HepG2 (cell line): ENCODE results near the gene IFT27.

Experiments
- ATF7-NPFF ChIP-seq: sonication (generic); formaldehyde crosslinking; IDR thresholded peaks from 2 replicates; pipeline ENCODE4 v1.8.1; 2023; ENCODE audit warnings: mild to moderate bottlenecking, low read depth, missing genetic modification reagents, moderate library complexity
- EP300 ChIP-seq, 3 experiments: sonication (generic) in 1 of 3; formaldehyde crosslinking in 1 of 3; IDR thresholded peaks; 2 replicates each; pipeline versions ENCODE4 v1.5.1 to v1.6.1; 2011 to 2020; ENCODE audit warnings: low read depth in 2 of 3, low read length in 2 of 3, borderline replicate concordance in 1 of 3, improper control_type of control experiment in 1 of 3, mild to moderate bottlenecking in 1 of 3, missing genetic modification reagents in 1 of 3, moderate library complexity in 1 of 3
- HNF4G ChIP-seq, 2 experiments: sonication (generic) in 1 of 2; formaldehyde crosslinking in 1 of 2; IDR thresholded peaks; 2 replicates each; pipeline versions ENCODE4 v1.4.0 to v1.6.1; 2011 to 2020; ENCODE audit warnings: borderline replicate concordance in 2 of 2, low read depth in 2 of 2, mild to moderate bottlenecking in 2 of 2, low read length in 1 of 2, missing genetic modification reagents in 1 of 2, moderate library complexity in 1 of 2
- PAWR ChIP-seq: sonication (generic); formaldehyde crosslinking; IDR thresholded peaks from 2 replicates; pipeline ENCODE4 v1.4.0; 2020; ENCODE audit warnings: missing genetic modification reagents, mild to moderate bottlenecking, borderline replicate concordance
- ZC3H13 ChIP-seq: sonication (generic); formaldehyde crosslinking; IDR thresholded peaks from 2 replicates; pipeline ENCODE4 v1.8.1; 2023; ENCODE audit warnings: mild to moderate bottlenecking, missing genetic modification reagents, moderate library complexity
- ZSCAN29 ChIP-seq: sonication (generic); formaldehyde crosslinking; conservative IDR thresholded peaks from 2 replicates; pipeline ENCODE4 v1.4.0; 2020; ENCODE audit warnings: mild to moderate bottlenecking, missing genetic modification reagents
- TF ChIP-seq, protein P1 (sequence below): sonication (generic); formaldehyde crosslinking; conservative IDR thresholded peaks from 2 replicates; pipeline ENCODE4 v1.4.0; 2020; ENCODE audit warnings: missing genetic modification reagents
- TF ChIP-seq, protein P2 (sequence below): sonication (generic); formaldehyde crosslinking; IDR thresholded peaks from 2 replicates; pipeline ENCODE4 v1.5.0; 2020; ENCODE audit warnings: mild to moderate bottlenecking, missing genetic modification reagents, moderate library complexity
- TF ChIP-seq, protein P3 (sequence below), 2 experiments: sonication (generic) in 1 of 2; formaldehyde crosslinking in 1 of 2; IDR thresholded peaks; 2 replicates each; pipeline versions ENCODE4 v1.5.1 to v1.6.1; 2011 to 2020; ENCODE audit warnings: borderline replicate concordance in 1 of 2, low read depth in 1 of 2, low read length in 1 of 2, mild to moderate bottlenecking in 1 of 2, missing genetic modification reagents in 1 of 2, moderate library complexity in 1 of 2

DNA sequence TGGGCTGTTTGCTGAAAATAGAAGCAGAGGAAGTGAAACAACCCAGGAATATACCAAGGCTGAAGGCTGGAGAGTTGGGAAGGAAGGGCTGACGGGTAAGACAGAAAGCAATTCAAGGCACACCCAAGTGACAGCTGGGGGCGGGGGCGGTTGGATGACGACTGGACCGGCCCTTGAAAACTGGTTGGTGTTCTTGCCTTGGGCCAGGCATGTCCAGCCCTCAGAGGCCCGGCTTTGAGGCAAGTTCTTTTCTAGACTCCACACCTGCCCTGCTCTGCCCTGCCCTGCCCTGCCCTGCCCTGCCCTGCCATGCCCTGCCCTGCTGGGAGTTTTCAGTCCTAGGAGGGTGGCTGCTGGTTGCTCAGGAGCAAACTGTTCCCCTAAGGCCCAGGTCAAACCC is 38.1 kb downstream of the IFT27 start:
- TF ChIP-seq HNF4G (IDR thresholded peaks at IDR 0.05; ENCODE audit: borderline replicate concordance, low read depth, low read length), result no peak
- no peak for TF ChIP-seq HNF4G (CRISPR knock-in tag; IDR thresholded peaks at IDR 0.05; ENCODE audit: borderline replicate concordance, low read depth)
- TF ChIP-seq, protein P1, sequence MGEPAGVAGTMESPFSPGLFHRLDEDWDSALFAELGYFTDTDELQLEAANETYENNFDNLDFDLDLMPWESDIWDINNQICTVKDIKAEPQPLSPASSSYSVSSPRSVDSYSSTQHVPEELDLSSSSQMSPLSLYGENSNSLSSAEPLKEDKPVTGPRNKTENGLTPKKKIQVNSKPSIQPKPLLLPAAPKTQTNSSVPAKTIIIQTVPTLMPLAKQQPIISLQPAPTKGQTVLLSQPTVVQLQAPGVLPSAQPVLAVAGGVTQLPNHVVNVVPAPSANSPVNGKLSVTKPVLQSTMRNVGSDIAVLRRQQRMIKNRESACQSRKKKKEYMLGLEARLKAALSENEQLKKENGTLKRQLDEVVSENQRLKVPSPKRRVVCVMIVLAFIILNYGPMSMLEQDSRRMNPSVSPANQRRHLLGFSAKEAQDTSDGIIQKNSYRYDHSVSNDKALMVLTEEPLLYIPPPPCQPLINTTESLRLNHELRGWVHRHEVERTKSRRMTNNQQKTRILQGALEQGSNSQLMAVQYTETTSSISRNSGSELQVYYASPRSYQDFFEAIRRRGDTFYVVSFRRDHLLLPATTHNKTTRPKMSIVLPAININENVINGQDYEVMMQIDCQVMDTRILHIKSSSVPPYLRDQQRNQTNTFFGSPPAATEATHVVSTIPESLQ, result no peak
- no peak for TF ChIP-seq ZSCAN29 (CRISPR knock-in tag)
- TF ChIP-seq, protein P2, sequence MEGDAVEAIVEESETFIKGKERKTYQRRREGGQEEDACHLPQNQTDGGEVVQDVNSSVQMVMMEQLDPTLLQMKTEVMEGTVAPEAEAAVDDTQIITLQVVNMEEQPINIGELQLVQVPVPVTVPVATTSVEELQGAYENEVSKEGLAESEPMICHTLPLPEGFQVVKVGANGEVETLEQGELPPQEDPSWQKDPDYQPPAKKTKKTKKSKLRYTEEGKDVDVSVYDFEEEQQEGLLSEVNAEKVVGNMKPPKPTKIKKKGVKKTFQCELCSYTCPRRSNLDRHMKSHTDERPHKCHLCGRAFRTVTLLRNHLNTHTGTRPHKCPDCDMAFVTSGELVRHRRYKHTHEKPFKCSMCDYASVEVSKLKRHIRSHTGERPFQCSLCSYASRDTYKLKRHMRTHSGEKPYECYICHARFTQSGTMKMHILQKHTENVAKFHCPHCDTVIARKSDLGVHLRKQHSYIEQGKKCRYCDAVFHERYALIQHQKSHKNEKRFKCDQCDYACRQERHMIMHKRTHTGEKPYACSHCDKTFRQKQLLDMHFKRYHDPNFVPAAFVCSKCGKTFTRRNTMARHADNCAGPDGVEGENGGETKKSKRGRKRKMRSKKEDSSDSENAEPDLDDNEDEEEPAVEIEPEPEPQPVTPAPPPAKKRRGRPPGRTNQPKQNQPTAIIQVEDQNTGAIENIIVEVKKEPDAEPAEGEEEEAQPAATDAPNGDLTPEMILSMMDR, result no peak
- TF ChIP-seq, protein P3, sequence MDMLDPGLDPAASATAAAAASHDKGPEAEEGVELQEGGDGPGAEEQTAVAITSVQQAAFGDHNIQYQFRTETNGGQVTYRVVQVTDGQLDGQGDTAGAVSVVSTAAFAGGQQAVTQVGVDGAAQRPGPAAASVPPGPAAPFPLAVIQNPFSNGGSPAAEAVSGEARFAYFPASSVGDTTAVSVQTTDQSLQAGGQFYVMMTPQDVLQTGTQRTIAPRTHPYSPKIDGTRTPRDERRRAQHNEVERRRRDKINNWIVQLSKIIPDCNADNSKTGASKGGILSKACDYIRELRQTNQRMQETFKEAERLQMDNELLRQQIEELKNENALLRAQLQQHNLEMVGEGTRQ (IDR thresholded peaks at IDR 0.05; ENCODE audit: low read depth, low read length), result no peak
- TF ChIP-seq, protein P3 (CRISPR knock-in tag; IDR thresholded peaks at IDR 0.05; ENCODE audit: borderline replicate concordance), result no peak
- no peak for TF ChIP-seq ZC3H13 (CRISPR knock-in tag)
- TF ChIP-seq EP300 (IDR thresholded peaks at IDR 0.05; ENCODE audit: low read depth in 2 of 2, low read length in 2 of 2), result no peak
- no peak for TF ChIP-seq EP300 (CRISPR knock-in tag; IDR thresholded peaks at IDR 0.05; ENCODE audit: borderline replicate concordance)
- no peak for TF ChIP-seq ATF7-NPFF (CRISPR knock-in tag)
- TF ChIP-seq PAWR (CRISPR knock-in tag), result no peak
